Kidney tubule cell (primary cell): ENCODE results near the gene ERC2.
"Not testable (repeated sequence)": the region's sequence is repeated elsewhere in the genome, so short reads cannot be mapped to it uniquely, and the experiment has no call there.

Source experiments
- DNase-seq: peaks from one replicate; pipeline ENCODE4 v3.0.0-alpha.2; 2018; ENCODE audit warnings: low spot score

Gene ERC2

GRCh38 chr3:56122911-56123310 is 345.4 kb downstream of the ERC2 start:
- no peak for DNase-seq

- DNase-seq = no peak
Observed at GRCh38 chr3:56121716-56122115, 346.6 kb downstream of the ERC2 start.

GRCh38 chr3:56119575-56120349 is 348.5 kb downstream of the ERC2 start:
- DNase-seq = no peak

- no peak for DNase-seq
Observed at GRCh38 chr3:56118968-56119367, 349.3 kb downstream of the ERC2 start.

GRCh38 chr3:56115698-56116097 is 352.6 kb downstream of the ERC2 start:
- no peak for DNase-seq

- DNase-seq = no peak
Observed at GRCh38 chr3:56115199-56115598, 353.1 kb downstream of the ERC2 start.

GRCh38 chr3:56113908-56114307 is 354.4 kb downstream of the ERC2 start:
- no peak for DNase-seq

- no peak for DNase-seq
Observed at GRCh38 chr3:56113231-56113630, 355.0 kb downstream of the ERC2 start.

GRCh38 chr3:56111606-56112304 is 356.5 kb downstream of the ERC2 start:
- no peak for DNase-seq

GRCh38 chr3:56110886-56111285 is 357.4 kb downstream of the ERC2 start:
- DNase-seq = no peak

GRCh38 chr3:56107157-56107556 is 361.1 kb downstream of the ERC2 start:
- DNase-seq = no peak

- DNase-seq = no peak
Observed at GRCh38 chr3:56102032-56102431, 366.2 kb downstream of the ERC2 start.

GRCh38 chr3:56101576-56101975 is 366.7 kb downstream of the ERC2 start:
- DNase-seq = no peak

GRCh38 chr3:56096999-56097398 is 371.3 kb downstream of the ERC2 start:
- DNase-seq = no peak

- DNase-seq = no peak
Observed at GRCh38 chr3:56094170-56094569, 374.1 kb downstream of the ERC2 start.

- no peak for DNase-seq
Observed at GRCh38 chr3:56089739-56090138, 378.5 kb downstream of the ERC2 start.

- DNase-seq = no peak
Observed at GRCh38 chr3:56087451-56088053, 380.7 kb downstream of the ERC2 start.

- peak; percentile 29 for DNase-seq
Observed at GRCh38 chr3:56086355-56086754, 381.9 kb downstream of the ERC2 start.

- DNase-seq = no peak
Observed at GRCh38 chr3:56081246-56081645, 387.0 kb downstream of the ERC2 start.

GRCh38 chr3:56076746-56077145 is 391.5 kb downstream of the ERC2 start:
- DNase-seq = no peak

GRCh38 chr3:56075089-56075488 is 393.2 kb downstream of the ERC2 start:
- DNase-seq = no peak

GRCh38 chr3:56069766-56070165 is 398.5 kb downstream of the ERC2 start:
- no peak for DNase-seq

GRCh38 chr3:56066405-56066804 is 401.9 kb downstream of the ERC2 start:
- DNase-seq = not testable (repeated sequence)
